SU-DHL-6 (cell line): ENCODE measurements around the gene CUL7.

ENCODE experiments used
- EZH2phosphoT487 ChIP-seq: fragments of 200-600 bp; sonication (generic), shearing (Covaris generic); conservative IDR thresholded peaks from 2 replicates; pipeline ENCODE4 v1.6.1; 2018; ENCODE audit warnings: mild to moderate bottlenecking, antibody characterized with exemption, low read length, moderate library complexity, mixed read lengths
- TF ChIP-seq, protein P1 (sequence below): fragments of 200-600 bp; sonication (generic); IDR thresholded peaks from one replicate; pipeline ENCODE4 v1.5.1; 2017; ENCODE audit warnings: antibody characterized with exemption, mild to moderate bottlenecking, low read length, moderate library complexity; ENCODE audit not compliant: insufficient read depth, poor library complexity, severe bottlenecking

DNA sequence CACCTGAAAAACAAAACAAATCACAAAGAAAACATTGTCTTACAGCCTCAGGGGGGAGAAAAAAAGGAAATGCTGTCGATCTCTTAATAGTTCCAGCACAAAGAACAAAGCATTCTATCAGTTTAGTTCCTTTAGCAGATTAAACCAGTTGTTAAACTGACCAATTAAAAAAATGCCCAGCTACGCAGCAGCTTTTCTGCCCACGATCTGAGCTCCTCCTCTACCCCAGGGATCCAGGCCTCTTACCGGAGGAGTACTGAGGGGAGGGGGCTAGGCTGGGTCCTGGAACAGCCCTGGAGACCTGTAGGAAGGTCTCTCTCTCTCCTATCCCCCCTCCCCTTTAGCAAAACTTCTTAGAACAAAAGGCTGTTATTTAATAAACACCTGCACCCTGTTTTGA, 35.8 kb upstream of the CUL7 start:
- TF ChIP-seq, protein P1, sequence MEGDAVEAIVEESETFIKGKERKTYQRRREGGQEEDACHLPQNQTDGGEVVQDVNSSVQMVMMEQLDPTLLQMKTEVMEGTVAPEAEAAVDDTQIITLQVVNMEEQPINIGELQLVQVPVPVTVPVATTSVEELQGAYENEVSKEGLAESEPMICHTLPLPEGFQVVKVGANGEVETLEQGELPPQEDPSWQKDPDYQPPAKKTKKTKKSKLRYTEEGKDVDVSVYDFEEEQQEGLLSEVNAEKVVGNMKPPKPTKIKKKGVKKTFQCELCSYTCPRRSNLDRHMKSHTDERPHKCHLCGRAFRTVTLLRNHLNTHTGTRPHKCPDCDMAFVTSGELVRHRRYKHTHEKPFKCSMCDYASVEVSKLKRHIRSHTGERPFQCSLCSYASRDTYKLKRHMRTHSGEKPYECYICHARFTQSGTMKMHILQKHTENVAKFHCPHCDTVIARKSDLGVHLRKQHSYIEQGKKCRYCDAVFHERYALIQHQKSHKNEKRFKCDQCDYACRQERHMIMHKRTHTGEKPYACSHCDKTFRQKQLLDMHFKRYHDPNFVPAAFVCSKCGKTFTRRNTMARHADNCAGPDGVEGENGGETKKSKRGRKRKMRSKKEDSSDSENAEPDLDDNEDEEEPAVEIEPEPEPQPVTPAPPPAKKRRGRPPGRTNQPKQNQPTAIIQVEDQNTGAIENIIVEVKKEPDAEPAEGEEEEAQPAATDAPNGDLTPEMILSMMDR, result no peak
- no peak for TF ChIP-seq EZH2phosphoT487
